H1 (cell line): ENCODE measurements around the gene GHRL. TPM values are rescaled to one million over a fixed set of nuclear protein-coding genes. Genes with fewer than 3 reads are reported as not detected.

ENCODE experiments used
- CTCF ChIA-PET: fragments of 300-600 bp; sonication (Branson Sonifier 250); formaldehyde crosslinking; loops from one replicate; lab custom pipeline; 2021; ENCODE audit not compliant: partially characterized antibody; lab: Charles Lee
- POLR2A ChIA-PET: fragments of 300-600 bp; sonication (Branson Sonifier 250); formaldehyde crosslinking; loops from one replicate; lab custom pipeline; 2021; ENCODE audit warnings: inconsistent platforms; ENCODE audit not compliant: partially characterized antibody; lab: Charles Lee
- DNase-seq, 2 experiments: peaks; one replicate each; pipeline versions ENCODE4 v3.0.0 to v3.0.0-alpha.2; 2010 to 2022; ENCODE audit warnings: low spot score in 2 of 2, low read depth in 1 of 2, mixed read lengths in 1 of 2
- FAIRE-seq: peaks from 2 replicates; lab custom pipeline; 2011; peaks lifted over from hg19 to GRCh38; lab: Jason Lieb, UNC
- H2AFZ ChIP-seq: 2 replicates; pipeline ENCODE4 v1.8.1; 2012; ENCODE audit warnings: low read length, inconsistent platforms
- H2AK5ac ChIP-seq: 2 replicates; pipeline ENCODE4 v1.6.1; 2013; ENCODE audit warnings: low read depth, low read length
- H2BK120ac ChIP-seq: replicated peaks from 2 replicates; pipeline ENCODE3; 2013; ENCODE audit warnings: low read depth, low read length, inconsistent platforms
- H2BK12ac ChIP-seq: 2 replicates; pipeline ENCODE4 v1.6.1; 2013; ENCODE audit warnings: low read depth, low read length
- H2BK15ac ChIP-seq: 2 replicates; pipeline ENCODE4 v1.6.1; 2013; ENCODE audit warnings: low read length
- H2BK20ac ChIP-seq: 2 replicates; pipeline ENCODE4 v1.6.1; 2013; ENCODE audit warnings: low read length
- H2BK5ac ChIP-seq: 2 replicates; pipeline ENCODE4 v1.6.1; 2013; ENCODE audit warnings: low read depth, low read length
- H3K14ac ChIP-seq: 2 replicates; pipeline ENCODE4 v1.6.1; 2013; ENCODE audit warnings: inconsistent platforms; ENCODE audit not compliant: insufficient read length
- H3K18ac ChIP-seq: 2 replicates; pipeline ENCODE4 v1.6.1; 2013; ENCODE audit warnings: low read length; ENCODE audit errors: extremely low read depth
- H3K23ac ChIP-seq: 2 replicates; pipeline ENCODE4 v1.6.1; 2013; ENCODE audit warnings: inconsistent platforms; ENCODE audit not compliant: insufficient read length
- H3K23me2 ChIP-seq: 2 replicates; pipeline ENCODE4 v1.6.1; 2013; ENCODE audit warnings: low read depth, low read length
- H3K27ac ChIP-seq: 2 replicates; pipeline ENCODE4 v1.6.1; 2011; ENCODE audit warnings: low read depth, low read length, inconsistent platforms
- H3K27me3 ChIP-seq, 4 experiments: replicated peaks in 1 of 4; 1 replicate in 1 of 4; 2 replicates in 3 of 4; pipeline versions ENCODE4 v1.6.1 to v1.8.1; 2011 to 2013; ENCODE audit warnings: low read length in 3 of 4, mild to moderate bottlenecking in 3 of 4, inconsistent platforms in 2 of 4, mixed read lengths in 2 of 4, moderate library complexity in 1 of 4; ENCODE audit not compliant: control insufficient read depth in 3 of 4, insufficient read depth in 3 of 4; ENCODE audit errors: extremely low read depth in 1 of 4
- H3K36me3 ChIP-seq, 4 experiments: 2 replicates each; pipeline versions ENCODE4 v1.6.1 to v1.8.1; 2011 to 2013; ENCODE audit warnings: mild to moderate bottlenecking in 4 of 4, low read length in 3 of 4, moderate library complexity in 2 of 4, control low read depth in 1 of 4, inconsistent platforms in 1 of 4; ENCODE audit not compliant: insufficient read depth in 4 of 4, control insufficient read depth in 2 of 4
- H3K4ac ChIP-seq: replicated peaks from 2 replicates; pipeline ENCODE3; 2013; ENCODE audit warnings: low read length, low read depth, mixed read lengths, inconsistent platforms; ENCODE audit not compliant: insufficient read length
- H3K4me1 ChIP-seq, 4 experiments: replicated peaks in 1 of 4; 1 replicate in 1 of 4; 2 replicates in 3 of 4; pipeline versions ENCODE4 v1.6.1 to v1.8.1; 2011 to 2013; ENCODE audit warnings: low read length in 3 of 4, inconsistent platforms in 2 of 4, mixed read lengths in 1 of 4; ENCODE audit not compliant: insufficient read depth in 4 of 4, control insufficient read depth in 3 of 4
- H3K4me2 ChIP-seq, 2 experiments: 2 replicates each; pipeline versions ENCODE4 v1.6.1 to v1.8.1; 2011 to 2013; ENCODE audit warnings: low read depth in 2 of 2, low read length in 2 of 2, control low read depth in 1 of 2, inconsistent platforms in 1 of 2, mild to moderate bottlenecking in 1 of 2; ENCODE audit not compliant: insufficient read depth in 1 of 2
- H3K4me3 ChIP-seq, 4 experiments: fragments of 200-600, 300-600 bp in 1 of 4; sonication (generic), shearing (Covaris generic), sonication (Bioruptor Twin) in 1 of 4; 2 replicates each; pipeline versions ENCODE4 v1.5.1 to v1.8.1; 2011 to 2016; ENCODE audit warnings: low read length in 4 of 4, low read depth in 3 of 4, control low read depth in 2 of 4, inconsistent platforms in 2 of 4, mild to moderate bottlenecking in 2 of 4, mixed read lengths in 1 of 4, moderate library complexity in 1 of 4; ENCODE audit not compliant: insufficient read depth in 2 of 4; ENCODE audit errors: extremely low read depth in 1 of 4
- H3K56ac ChIP-seq: replicated peaks from 2 replicates; pipeline ENCODE3; 2013; ENCODE audit warnings: low read depth, mild to moderate bottlenecking, mixed read lengths, low read length, inconsistent platforms; ENCODE audit not compliant: insufficient read length
- H3K79me1 ChIP-seq: 2 replicates; pipeline ENCODE4 v1.6.1; 2013; ENCODE audit warnings: low read depth, low read length, control low read depth
- H3K79me2 ChIP-seq, 2 experiments: 2 replicates each; pipeline versions ENCODE4 v1.6.1 to v1.8.1; 2012 to 2013; ENCODE audit warnings: low read length in 2 of 2, mild to moderate bottlenecking in 2 of 2, inconsistent platforms in 1 of 2; ENCODE audit not compliant: insufficient read depth in 2 of 2, control insufficient read depth in 1 of 2
- H3K9ac ChIP-seq, 4 experiments: replicated peaks in 1 of 4; 1 replicate in 1 of 4; 2 replicates in 3 of 4; pipeline versions ENCODE4 v1.6.1 to v1.8.1; 2011 to 2013; ENCODE audit warnings: low read depth in 3 of 4, low read length in 3 of 4, control low read depth in 2 of 4, mild to moderate bottlenecking in 2 of 4, moderate library complexity in 2 of 4, inconsistent platforms in 1 of 4; ENCODE audit errors: extremely low read depth in 1 of 4
- H3K9me3 ChIP-seq, 2 experiments: 2 replicates each; pipeline versions ENCODE4 v1.6.1 to v1.8.1; 2012 to 2013; ENCODE audit warnings: mild to moderate bottlenecking in 2 of 2, moderate library complexity in 2 of 2, control low read depth in 1 of 2, inconsistent platforms in 1 of 2, low read depth in 1 of 2, low read length in 1 of 2, mixed read lengths in 1 of 2; ENCODE audit not compliant: insufficient read depth in 2 of 2
- H4K20me1 ChIP-seq, 2 experiments: replicated peaks in 1 of 2; 2 replicates each; pipeline versions ENCODE3 to v1.8.1; 2011 to 2013; ENCODE audit warnings: inconsistent platforms in 2 of 2, low read length in 2 of 2, mild to moderate bottlenecking in 1 of 2; ENCODE audit not compliant: insufficient read depth in 2 of 2, control insufficient read depth in 1 of 2
- H4K5ac ChIP-seq: 2 replicates; pipeline ENCODE4 v1.6.1; 2013; ENCODE audit warnings: low read length, low read depth, mixed read lengths, inconsistent platforms; ENCODE audit not compliant: insufficient read length
- H4K8ac ChIP-seq: 2 replicates; pipeline ENCODE4 v1.8.0; 2013; ENCODE audit warnings: mild to moderate bottlenecking, moderate library complexity, low read length, inconsistent platforms; ENCODE audit not compliant: insufficient read depth; ENCODE audit errors: extremely low read depth
- H4K91ac ChIP-seq: replicated peaks from 2 replicates; pipeline ENCODE3; 2013; ENCODE audit warnings: low read length, mixed read lengths, inconsistent platforms; ENCODE audit not compliant: insufficient read length
- CEBPB ChIP-seq: IDR thresholded peaks from 2 replicates; pipeline ENCODE4 v1.6.1; 2012; ENCODE audit warnings: low read depth, low read length
- SIX5 ChIP-seq: IDR thresholded peaks from 2 replicates; pipeline ENCODE4 v1.6.1; 2011; ENCODE audit warnings: mild to moderate bottlenecking, low read depth, low read length
- TAF1 ChIP-seq: IDR thresholded peaks from 2 replicates; pipeline ENCODE4 v1.6.1; 2011; ENCODE audit warnings: mild to moderate bottlenecking, low read depth, low read length
- WGBS, 2 experiments: shearing (Covaris generic) in 1 of 2; methylation state at CpG; one replicate each; pipeline versions ENCODE4 v1.1.6 to v1.1.7; 2013 to 2015; ENCODE audit warnings: low lambda C conversion rate in 2 of 2, mixed read lengths in 2 of 2, inconsistent platforms in 1 of 2, low coverage in 1 of 2, missing lambda C conversion rate in 1 of 2; ENCODE audit not compliant: insufficient replicate concordance in 2 of 2, insufficient coverage in 1 of 2, insufficient read length in 1 of 2; ENCODE audit errors: extremely low coverage in 1 of 2, missing lambda C conversion rate in 1 of 2; 5-methylcytosine and 5-hydroxymethylcytosine counted together
- polyA plus RNA-seq, 7 experiments: library from polyadenylated mRNA; depleted of rRNA in 3 of 7; stranded (reverse) in 5 of 7; unstranded in 2 of 7; fragments of >200 nt in 5 of 7; fragments of 200-250 nt in 2 of 7; gene quantifications; 1 replicate in 5 of 7; 2 replicates in 1 of 7; 4 replicates in 1 of 7; pipeline versions ENCODE4 v1.2.1 to v1.2.3, GENCODE V29; 2011 to 2013; ENCODE audit warnings: missing spikeins in 2 of 7, mixed read lengths in 2 of 7
- total RNA-seq: library from RNA; stranded (reverse); fragmentation: NEBNext Ultra II Directional; extraction: Animal tissue kit (Norgen Biotek cat#: 25700); gene quantifications from 2 replicates; pipeline ENCODE4 v1.2.1, GENCODE V29; 2021
- TF ChIP-seq, protein P1 (sequence below): IDR thresholded peaks from 2 replicates; pipeline ENCODE4 v1.6.1; 2011; ENCODE audit warnings: low read depth, mild to moderate bottlenecking, low read length; ENCODE audit not compliant: insufficient read depth

The GHRL gene
- total and polyA plus RNA-seq, 2 of the 8 experiments (the other 6 are each of a cell fraction or from before 2014, with no cell fraction given), result 0.32 to 0.35 TPM

DNA sequence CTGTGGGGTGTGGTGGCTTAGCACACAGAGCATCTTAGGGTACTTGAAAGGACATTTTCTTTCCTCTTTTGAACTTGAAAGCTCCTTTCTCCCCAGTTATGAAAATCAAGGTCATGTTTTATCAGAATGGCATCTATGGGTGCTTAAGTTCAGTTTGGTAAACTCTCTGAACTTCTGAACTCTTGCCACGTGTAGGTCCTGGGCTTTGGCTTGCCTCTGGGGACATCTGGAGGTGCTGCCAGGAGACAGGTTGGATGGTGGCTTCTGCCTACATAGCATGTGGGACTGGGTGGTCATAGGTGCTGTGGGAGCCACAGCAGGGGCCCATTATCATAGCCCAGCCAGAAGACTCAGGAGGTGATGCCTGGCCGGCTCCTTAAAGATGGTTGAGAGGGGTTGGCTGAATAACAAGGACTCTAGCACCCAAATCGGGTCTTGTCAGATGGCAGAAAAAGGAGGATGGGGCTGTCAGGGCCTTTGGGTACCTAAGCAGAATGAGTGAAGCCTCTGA, 15.6 kb downstream of the GHRL start:
- Histone ChIP-seq H3K4me1 (no peaks in the 10 kb centered on the region), H3K9me3 (no peaks in the 10 kb centered on the region), H3K79me2 (peaks cover 0 to 21% of the 10 kb centered on the region in 2 experiments; a peak in 2 of 4 replicates), H3K4ac (no peak overlapping the region), H3K18ac (no peak overlapping the region), H3K27me3 (no peaks in the 10 kb centered on the region), H3K56ac (no peak overlapping the region), H3K79me1 (peaks cover 3% of the 10 kb centered on the region; the same call in 1 of the 2 replicates), H3K4me3 (no peak overlapping the region), H3K27ac (no peak overlapping the region), H3K36me3 (peaks cover 0 to 32% (median 16%) of the 10 kb centered on the region in 4 experiments), H2BK20ac (no peak overlapping the region), H3K14ac (no peak overlapping the region), H3K4me2 (no peak overlapping the region), H2BK12ac (no peak overlapping the region), H2BK120ac (no peak overlapping the region), H2BK15ac (no peak overlapping the region), H3K23me2 (no peaks in the 10 kb centered on the region), H4K91ac (no peak overlapping the region), H4K8ac (no peak overlapping the region), H3K23ac (no peak overlapping the region), H2AFZ (no peak overlapping the region), H2AK5ac (no peak overlapping the region), H4K20me1 (peaks cover 0 to 13% of the 10 kb centered on the region in 2 experiments), H4K5ac (no peak overlapping the region), H2BK5ac (no peak overlapping the region), H3K9ac (no peak overlapping the region)
- FAIRE-seq, result no peak
- POLR2A ChIA-PET, result interaction anchor here (1.9 kb wide), 1 partner anchor 9 kb away, joined by 7 read pairs; no protein-coding TSS in a partner anchor
- no peak for DNase-seq
- CTCF ChIA-PET, result no interaction called here
- WGBS, 2 experiments, result 64% methylated on average over 3 of the region's 3 CpGs; no CpG with 5 or more reads in 1 of the 2 experiments
- no peak for TF ChIP-seq TAF1
- TF ChIP-seq, protein P1, sequence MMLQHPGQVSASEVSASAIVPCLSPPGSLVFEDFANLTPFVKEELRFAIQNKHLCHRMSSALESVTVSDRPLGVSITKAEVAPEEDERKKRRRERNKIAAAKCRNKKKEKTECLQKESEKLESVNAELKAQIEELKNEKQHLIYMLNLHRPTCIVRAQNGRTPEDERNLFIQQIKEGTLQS, result no peak
- TF ChIP-seq CEBPB, result no peak
- no peak for TF ChIP-seq SIX5
